HepG2 (cell line): ENCODE results near the gene TACC2. TPM values are rescaled to one million over a fixed set of nuclear protein-coding genes. Genes with fewer than 3 reads are reported as not detected.

ENCODE experiments used
- ATAC-seq: fragments of 200-7000 bp; cut with Tn5 transposase; 3 replicates; pipeline ENCODE4 v1.9.1; 2020; ENCODE audit warnings: mild to moderate bottlenecking, moderate library complexity
- BruUV-seq: library from RNA; stranded (reverse); fragments of 400-500 nt; replicated peaks from 2 replicates; lab custom pipeline; 2021; lab: Mats Ljungman, UMichigan
- CTCF ChIA-PET: fragments of 300-600 bp; formaldehyde crosslinking; extraction: SDS; loops from one replicate; lab custom pipeline; 2021; ENCODE audit warnings: low total read pairs, inconsistent platforms, low intra/inter-chr PET ratio; lab: Yijun Ruan, JAX
- POLR2A ChIA-PET: fragments of 350-600 bp; sonication (Branson Sonifier 250); formaldehyde crosslinking; loops from one replicate; lab custom pipeline; 2020; ENCODE audit warnings: antibody characterized with exemption, inconsistent platforms; lab: Yijun Ruan, JAX
- DNase-seq: peaks from one replicate; pipeline ENCODE4 v3.0.0-alpha.2; 2015; ENCODE audit warnings: low spot score
- FAIRE-seq: peaks from 3 replicates; lab custom pipeline; 2011; peaks lifted over from hg19 to GRCh38; lab: Jason Lieb, UNC
- H2AFZ ChIP-seq: one replicate; pipeline ENCODE4 v1.6.1; 2011; ENCODE audit warnings: low read length, inconsistent platforms
- H3K27ac ChIP-seq: fragments of 300-600 bp; 3 replicates; pipeline ENCODE4 v1.8.0; 2011; ENCODE audit warnings: mixed run types, mild to moderate bottlenecking, mixed read lengths, low read length, inconsistent platforms; ENCODE audit not compliant: insufficient read depth; ENCODE audit errors: extremely low read length
- H3K27me3 ChIP-seq, 2 experiments: fragments of 200-600 bp in 1 of 2; 2 replicates in 1 of 2; 3 replicates in 1 of 2; pipeline versions ENCODE4 v1.6.0 to v1.8.0; 2011; ENCODE audit warnings: low read length in 2 of 2, mild to moderate bottlenecking in 2 of 2, moderate library complexity in 2 of 2, inconsistent platforms in 1 of 2; ENCODE audit not compliant: insufficient read depth in 2 of 2, control insufficient read depth in 1 of 2
- H3K36me3 ChIP-seq, 2 experiments: fragments of 200-600 bp in 1 of 2; replicated peaks in 1 of 2; 2 replicates in 1 of 2; 3 replicates in 1 of 2; pipeline versions ENCODE4 v1.5.1 to v1.8.0; 2011; ENCODE audit warnings: low read length in 2 of 2, inconsistent platforms in 1 of 2; ENCODE audit not compliant: insufficient read depth in 2 of 2, control insufficient read depth in 1 of 2
- H3K4me1 ChIP-seq: 2 replicates; pipeline ENCODE4 v1.5.1; 2012; ENCODE audit warnings: low read length, inconsistent platforms; ENCODE audit not compliant: insufficient read depth
- H3K4me2 ChIP-seq: 2 replicates; pipeline ENCODE4 v1.6.0; 2011; ENCODE audit warnings: low read depth, low read length, inconsistent platforms
- H3K4me3 ChIP-seq, 3 experiments: fragments of 200-600 bp in 1 of 3; sonication (generic), shearing (Covaris generic) in 1 of 3; replicated peaks in 1 of 3; 2 replicates each; pipeline ENCODE4 v1.5.1; 2011 to 2016; ENCODE audit warnings: low read length in 3 of 3, inconsistent platforms in 2 of 3, low read depth in 2 of 3, mild to moderate bottlenecking in 2 of 3, control low read depth in 1 of 3, mixed read lengths in 1 of 3; ENCODE audit not compliant: insufficient read depth in 1 of 3
- H3K79me2 ChIP-seq: one replicate; pipeline ENCODE4 v1.6.1; 2011; ENCODE audit warnings: low read length, inconsistent platforms; ENCODE audit not compliant: insufficient read depth
- H3K9ac ChIP-seq: 2 replicates; pipeline ENCODE4 v1.6.0; 2011; ENCODE audit warnings: mild to moderate bottlenecking, low read depth, low read length, inconsistent platforms; ENCODE audit not compliant: insufficient read depth
- H3K9me3 ChIP-seq: 2 replicates; pipeline ENCODE4 v1.5.1; 2012; ENCODE audit warnings: mild to moderate bottlenecking, low read length
- H4K20me1 ChIP-seq: 2 replicates; pipeline ENCODE4 v1.6.0; 2011; ENCODE audit warnings: inconsistent platforms, mild to moderate bottlenecking, low read length, moderate library complexity; ENCODE audit not compliant: insufficient read depth
- AGO1 ChIP-seq: fragments of 200-400 bp; formaldehyde crosslinking; IDR thresholded peaks from 2 replicates; pipeline ENCODE4 v1.6.1; 2017; ENCODE audit warnings: mild to moderate bottlenecking, low read depth, low read length, moderate library complexity; ENCODE audit not compliant: poor library complexity, severe bottlenecking
- ASH2L ChIP-seq: fragments of 300-600, 200-600 bp; sonication (generic); IDR thresholded peaks from 2 replicates; pipeline ENCODE4 v1.7.0; 2017; ENCODE audit warnings: low read depth, mild to moderate bottlenecking, moderate library complexity, mixed read lengths, low read length; ENCODE audit not compliant: insufficient read length
- CREB1 ChIP-seq, 2 experiments: fragments of 450-650 bp in 1 of 2; IDR thresholded peaks; 2 replicates each; pipeline ENCODE4 v1.6.1; 2016 to 2017; ENCODE audit warnings: control low read depth in 1 of 2, mild to moderate bottlenecking in 1 of 2, missing compliant biosample characterization in 1 of 2, missing genetic modification characterization in 1 of 2
- FIP1L1 ChIP-seq: fragments of 200-400 bp; formaldehyde crosslinking; IDR thresholded peaks from 2 replicates; pipeline ENCODE4 v1.6.1; 2018; ENCODE audit warnings: low read depth, mild to moderate bottlenecking, low read length, moderate library complexity, borderline replicate concordance; ENCODE audit not compliant: insufficient read depth
- MAFF ChIP-seq: IDR thresholded peaks from 2 replicates; pipeline ENCODE4 v1.6.1; 2011; ENCODE audit warnings: low read depth, low read length, improper control_type of control experiment
- NBN ChIP-seq: fragments of 450-650 bp; conservative IDR thresholded peaks from 2 replicates; pipeline ENCODE4 v1.6.1; 2017
- PBX3 ChIP-seq: sonication (generic); formaldehyde crosslinking; IDR thresholded peaks from 2 replicates; pipeline ENCODE4 v1.8.1; 2023; ENCODE audit warnings: missing genetic modification reagents, inconsistent platforms, borderline replicate concordance
- RFX1 ChIP-seq: fragments of 450-650 bp; IDR thresholded peaks from 2 replicates; pipeline ENCODE4 v1.6.1; 2017
- TCF12 ChIP-seq, 2 experiments: fragments of 450-650 bp in 1 of 2; sonication (generic) in 1 of 2; formaldehyde crosslinking in 1 of 2; IDR thresholded peaks; 2 replicates each; pipeline versions ENCODE4 v1.6.1 to v1.8.0; 2017 to 2022; ENCODE audit warnings: antibody characterized with exemption in 1 of 2, mild to moderate bottlenecking in 1 of 2, missing genetic modification reagents in 1 of 2, moderate library complexity in 1 of 2
- U2AF1 ChIP-seq: fragments of 200-400 bp; formaldehyde crosslinking; optimal IDR thresholded peaks from 2 replicates; pipeline ENCODE3; 2017; ENCODE audit warnings: mild to moderate bottlenecking, low read depth, low read length
- WIZ ChIP-seq: sonication (generic); formaldehyde crosslinking; IDR thresholded peaks from 2 replicates; pipeline ENCODE4 v1.5.1; 2020; ENCODE audit warnings: mild to moderate bottlenecking, missing genetic modification reagents
- XRCC5 ChIP-seq: fragments of 200-400 bp; formaldehyde crosslinking; optimal IDR thresholded peaks from 2 replicates; pipeline ENCODE3; 2017; ENCODE audit warnings: mild to moderate bottlenecking, low read length
- ZBTB20 ChIP-seq: sonication (generic); formaldehyde crosslinking; IDR thresholded peaks from 2 replicates; pipeline ENCODE4 v1.8.1; 2023; ENCODE audit warnings: missing genetic modification reagents, low read depth, mild to moderate bottlenecking, borderline replicate concordance
- ZBTB25 ChIP-seq: IDR thresholded peaks from 2 replicates; pipeline ENCODE4 v1.6.1; 2018; ENCODE audit warnings: missing genetic modification reagents
- ZEB1 ChIP-seq: IDR thresholded peaks from 2 replicates; pipeline ENCODE4 v1.6.1; 2012; ENCODE audit warnings: mild to moderate bottlenecking, low read depth, inconsistent platforms; ENCODE audit not compliant: insufficient replicate concordance
- ZFAT ChIP-seq: sonication (generic); formaldehyde crosslinking; conservative IDR thresholded peaks from 2 replicates; pipeline ENCODE4 v1.8.1; 2023; ENCODE audit warnings: missing genetic modification reagents, inconsistent platforms
- ZFY ChIP-seq: sonication (generic); formaldehyde crosslinking; IDR thresholded peaks from 2 replicates; pipeline ENCODE4 v1.4.0; 2020; ENCODE audit warnings: missing genetic modification reagents
- ZNF24 ChIP-seq: fragments of 450-650 bp; IDR thresholded peaks from 2 replicates; pipeline ENCODE4 v1.6.1; 2017; ENCODE audit warnings: antibody characterized with exemption, mild to moderate bottlenecking
- ZNF264 ChIP-seq: sonication (generic); formaldehyde crosslinking; IDR thresholded peaks from 2 replicates; pipeline ENCODE4 v1.4.0; 2020; ENCODE audit warnings: missing genetic modification reagents
- ZNF737 ChIP-seq: sonication (generic); formaldehyde crosslinking; IDR thresholded peaks from 2 replicates; pipeline ENCODE4 v1.5.0; 2020; ENCODE audit warnings: missing genetic modification reagents, mild to moderate bottlenecking, borderline replicate concordance
- ZNF747 ChIP-seq: sonication (generic); formaldehyde crosslinking; IDR thresholded peaks from 2 replicates; pipeline ENCODE4 v1.8.1; 2023; ENCODE audit warnings: missing genetic modification reagents, mild to moderate bottlenecking, borderline replicate concordance
- WGBS: methylation state at CpG from one replicate; pipeline ENCODE4 v1.1.6; 2017; ENCODE audit warnings: low lambda C conversion rate; 5-methylcytosine and 5-hydroxymethylcytosine counted together
- in situ Hi-C: cut with HindIII; loops from 2 replicates; pipeline ENCODE4 v1.10.0; 2017; ENCODE audit warnings: low pct_unique_long_range_greater_than_20kb; ENCODE audit not compliant: extremely low pct_ligation_motif_present
- intact Hi-C: fragments of 100-400 bp; cut with micrococcal nuclease; formaldehyde crosslinking; loops from one replicate; pipeline ENCODE4 v1.10.0; 2022; ENCODE audit not compliant: unreplicated experiment
- polyA plus RNA-seq, 8 experiments: library from polyadenylated mRNA; depleted of rRNA in 3 of 8; stranded (reverse) in 7 of 8; unstranded in 1 of 8; fragments of >200 nt; fragmentation: Illumina TruSeq in 4 of 8; extraction: Trizol in 4 of 8; gene quantifications; 2 replicates each; pipeline versions ENCODE4 v1.2.1 to v1.2.3, GENCODE V29; 2011 to 2016; ENCODE audit warnings: low read depth in 4 of 8, missing spikeins in 1 of 8, mixed read lengths in 1 of 8; ENCODE audit not compliant: insufficient read depth in 1 of 8
- total RNA-seq, 5 experiments: library from RNA; depleted of rRNA; stranded (reverse); fragments of >200 nt; fragmentation: Illumina TruSeq; extraction: Trizol; gene quantifications; 2 replicates each; pipeline ENCODE4 v1.2.3, GENCODE V29; 2016; ENCODE audit warnings: low read depth in 1 of 5

Gene TACC2
- total and polyA plus RNA-seq, 2 of the 13 experiments (the other 11 are each of a cell fraction or from before 2014, with no cell fraction given): 11.8 to 16.0 TPM

- intact Hi-C loops (no loop called here), in situ Hi-C loops (no loop called here)
- H3K27me3 ChIP-seq: no peaks in the 10 kb centered on the region
- peaks cover 21% of the 10 kb centered on the region; the same call in 1 of the 2 replicates for H4K20me1 ChIP-seq
- peaks cover 21% of the 10 kb centered on the region for H3K79me2 ChIP-seq
- no peak for DNase-seq
- peaks cover 36% of the 10 kb centered on the region for H3K4me1 ChIP-seq
- H3K4me2 ChIP-seq: peak overlapping the region; percentile 66
- BruUV-seq: no TSS peak
- no peak overlapping the region for H2AFZ ChIP-seq
- H3K9ac ChIP-seq: 0 out of 2 replicates have a peak overlapping the region, but pooled peaks have one; percentile 6
- ATAC-seq: no peak
- peak overlapping the region in 1 of 3 experiments; percentile 6; a peak in 2 of 6 replicates for H3K4me3 ChIP-seq
- peaks cover 4 to 8% of the 10 kb centered on the region in 2 experiments; a peak in 4 of 5 replicates for H3K36me3 ChIP-seq
- no peak for FAIRE-seq
- H3K9me3 ChIP-seq: no peaks in the 10 kb centered on the region
- ChIA-PET CTCF (no interaction called here), POLR2A (interaction anchor here (0.7 to 1.4 kb wide), 6 partner anchors 8 to 102 kb away, joined by 3 to 5 read pairs (median 4); no protein-coding TSS in a partner anchor)
- 72% methylated on average over 13 of the region's 13 CpGs for WGBS
- peak overlapping the region; percentile 61 for H3K27ac ChIP-seq
- no peak for TF ChIP-seq TCF12 (IDR thresholded peaks at IDR 0.05)
- no peak for TF ChIP-seq TCF12 (CRISPR knock-in tag; IDR thresholded peaks at IDR 0.05)
- TF ChIP-seq AGO1: no peak
- no peak for TF ChIP-seq ZBTB25 (CRISPR knock-in tag)
- no peak for TF ChIP-seq ZNF737 (CRISPR knock-in tag)
- no peak for TF ChIP-seq ZBTB20 (CRISPR knock-in tag)
- TF ChIP-seq PBX3 (CRISPR knock-in tag): no peak
- TF ChIP-seq ZFY (CRISPR knock-in tag): no peak
- TF ChIP-seq ZNF264 (CRISPR knock-in tag): no peak
- no peak for TF ChIP-seq RFX1
- TF ChIP-seq MAFF: no peak
- TF ChIP-seq ASH2L: peak; percentile 23
- TF ChIP-seq ZFAT: no peak
- TF ChIP-seq NBN: no peak
- TF ChIP-seq ZEB1: no peak
- TF ChIP-seq U2AF1: no peak
- TF ChIP-seq ZNF24: no peak
- no peak for TF ChIP-seq FIP1L1
- no peak for TF ChIP-seq WIZ
- no peak for TF ChIP-seq XRCC5
- TF ChIP-seq CREB1 (IDR thresholded peaks at IDR 0.05): no peak
- peak; percentile 39; the same call in 1 of the 2 replicates for TF ChIP-seq CREB1 (CRISPR knock-in tag; IDR thresholded peaks at IDR 0.05)
- no peak for TF ChIP-seq ZNF747
Observed at GRCh38 chr10:122165484-122166276, 176.7 kb downstream of the TACC2 start.
